Progenitor cell of endocrine pancreas (in vitro differentiated cells): ENCODE measurements around the gene GNGT2. TPM values are rescaled to one million over a fixed set of nuclear protein-coding genes. Genes with fewer than 3 reads are reported as not detected.

Experiments
- DNase-seq: peaks from one replicate; pipeline ENCODE4 v3.0.0; 2021; ENCODE audit warnings: low spot score; ENCODE audit not compliant: unreplicated experiment
- H3K27ac Mint-ChIP-seq: 2 replicates; pipeline ENCODE4 v1.8.0; 2021; ENCODE audit warnings: mild to moderate bottlenecking, moderate library complexity, mixed read lengths
- H3K27me3 Mint-ChIP-seq: 2 replicates; pipeline ENCODE4 v1.8.0; 2021; ENCODE audit warnings: mixed read lengths
- H3K36me3 Mint-ChIP-seq: 2 replicates; pipeline ENCODE4 v1.8.0; 2022; ENCODE audit warnings: mixed read lengths; ENCODE audit not compliant: insufficient read depth
- H3K4me1 Mint-ChIP-seq: 2 replicates; pipeline ENCODE4 v1.8.0; 2021; ENCODE audit warnings: low read depth, mixed read lengths
- H3K4me3 Mint-ChIP-seq: 2 replicates; pipeline ENCODE4 v1.8.0; 2021; ENCODE audit warnings: low read depth, mild to moderate bottlenecking, moderate library complexity, mixed read lengths
- H3K9me3 Mint-ChIP-seq: 2 replicates; pipeline ENCODE4 v1.8.0; 2021; ENCODE audit warnings: low read depth, mixed read lengths
- total RNA-seq: library from RNA; stranded (reverse); gene quantifications from 2 replicates; pipeline ENCODE4 v1.2.1, GENCODE V29; 2021
- TF ChIP-seq, protein P1 (sequence below): fragments of 200-600 bp; sonication (generic); IDR thresholded peaks from one replicate; pipeline ENCODE4 v1.5.0; 2021; ENCODE audit warnings: antibody characterized with exemption, mild to moderate bottlenecking; ENCODE audit not compliant: unreplicated experiment

The GNGT2 gene
- total RNA-seq, 1 donor from 2014 or later: not detected

- Mint-ChIP-seq H3K4me1 (peaks cover under 1% of the 10 kb centered on the region), H3K9me3 (no peaks in the 10 kb centered on the region), H3K27ac (no peak overlapping the region), H3K4me3 (no peak overlapping the region), H3K27me3 (peaks cover 31% of the 10 kb centered on the region), H3K36me3 (no peaks in the 10 kb centered on the region)
- no peak for DNase-seq
- TF ChIP-seq, protein P1, sequence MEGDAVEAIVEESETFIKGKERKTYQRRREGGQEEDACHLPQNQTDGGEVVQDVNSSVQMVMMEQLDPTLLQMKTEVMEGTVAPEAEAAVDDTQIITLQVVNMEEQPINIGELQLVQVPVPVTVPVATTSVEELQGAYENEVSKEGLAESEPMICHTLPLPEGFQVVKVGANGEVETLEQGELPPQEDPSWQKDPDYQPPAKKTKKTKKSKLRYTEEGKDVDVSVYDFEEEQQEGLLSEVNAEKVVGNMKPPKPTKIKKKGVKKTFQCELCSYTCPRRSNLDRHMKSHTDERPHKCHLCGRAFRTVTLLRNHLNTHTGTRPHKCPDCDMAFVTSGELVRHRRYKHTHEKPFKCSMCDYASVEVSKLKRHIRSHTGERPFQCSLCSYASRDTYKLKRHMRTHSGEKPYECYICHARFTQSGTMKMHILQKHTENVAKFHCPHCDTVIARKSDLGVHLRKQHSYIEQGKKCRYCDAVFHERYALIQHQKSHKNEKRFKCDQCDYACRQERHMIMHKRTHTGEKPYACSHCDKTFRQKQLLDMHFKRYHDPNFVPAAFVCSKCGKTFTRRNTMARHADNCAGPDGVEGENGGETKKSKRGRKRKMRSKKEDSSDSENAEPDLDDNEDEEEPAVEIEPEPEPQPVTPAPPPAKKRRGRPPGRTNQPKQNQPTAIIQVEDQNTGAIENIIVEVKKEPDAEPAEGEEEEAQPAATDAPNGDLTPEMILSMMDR: no peak
These were observed 47.5 kb downstream of the GNGT2 start for GRCh38 chr17:49162866-49163265.

- TF ChIP-seq, protein P1: no peak
- Mint-ChIP-seq H3K36me3 (no peaks in the 10 kb centered on the region), H3K4me3 (no peak overlapping the region), H3K9me3 (no peaks in the 10 kb centered on the region), H3K27ac (no peak overlapping the region), H3K4me1 (peaks cover 4% of the 10 kb centered on the region), H3K27me3 (peaks cover 22% of the 10 kb centered on the region)
- DNase-seq: no peak
These were observed 52.6 kb downstream of the GNGT2 start for GRCh38 chr17:49157784-49158183.

DNA sequence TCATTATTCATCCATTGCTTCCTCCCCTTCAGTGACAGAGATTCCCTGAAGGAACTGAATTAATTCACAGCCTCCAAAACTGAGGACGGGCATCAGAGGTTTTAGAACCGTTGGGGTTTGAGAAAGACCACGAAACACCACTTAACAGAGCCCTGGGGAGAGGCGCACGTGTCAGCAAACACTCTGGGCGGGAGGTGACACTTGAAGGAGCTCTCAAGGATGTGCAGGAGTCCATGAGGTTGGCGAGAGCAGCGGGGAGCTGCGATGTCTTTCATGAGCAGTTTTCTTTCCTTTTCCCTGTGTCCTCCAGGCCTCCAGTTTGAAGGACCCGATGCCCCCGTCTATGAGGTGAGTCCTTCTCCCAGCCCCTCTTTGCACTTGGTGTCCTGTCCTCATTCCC lies 54.1 kb downstream of the GNGT2 start:
- Mint-ChIP-seq H3K36me3 (no peaks in the 10 kb centered on the region), H3K4me3 (no peak overlapping the region), H3K9me3 (no peaks in the 10 kb centered on the region), H3K4me1 (peaks cover 4% of the 10 kb centered on the region), H3K27ac (no peak overlapping the region), H3K27me3 (peaks cover 22% of the 10 kb centered on the region)
- no peak for DNase-seq
- TF ChIP-seq, protein P1: no peak

Other genes starting within 250 kb of the GNGT2 start
- not detected in 2 replicates for gene GIP, start 242.0 kb downstream of the GNGT2 start, total RNA-seq
- gene IGF2BP1, start 213.2 kb downstream of the GNGT2 start, total RNA-seq: 298 and 326 TPM in 2 replicates
- gene B4GALNT2, start 77.8 kb downstream of the GNGT2 start, total RNA-seq: 0.07 and 0.11 TPM in 2 replicates
- not detected in 2 replicates for gene ABI3, start 133 bp upstream of the GNGT2 start, total RNA-seq
- gene PHOSPHO1, start 20.2 kb upstream of the GNGT2 start, total RNA-seq: not detected in 2 replicates
- gene ZNF652, start 151.7 kb upstream of the GNGT2 start, total RNA-seq: 49.3 and 52.7 TPM in 2 replicates
- 168 and 169 TPM in 2 replicates for gene PHB1, start 204.3 kb upstream of the GNGT2 start, total RNA-seq